Caco-2 (cell line): ENCODE results near the gene PPP1R3F. TPM values are rescaled to one million over a fixed set of nuclear protein-coding genes. Genes with fewer than 3 reads are reported as not detected.
"Not testable (repeated sequence)": the region's sequence is repeated elsewhere in the genome, so short reads cannot be mapped to it uniquely, and the experiment has no call there.

Source experiments
- BruUV-seq: library from RNA; stranded (reverse); fragments of 400-500 nt; replicated peaks from 2 replicates; lab custom pipeline; 2021; lab: Mats Ljungman, UMichigan
- CTCF ChIA-PET: fragments of 300-600 bp; sonication (Branson Sonifier 250); formaldehyde crosslinking; loops from one replicate; lab custom pipeline; 2022; ENCODE audit warnings: antibody characterized with exemption; lab: Charles Lee
- POLR2A ChIA-PET: fragments of 300-600 bp; sonication (Branson Sonifier 250); formaldehyde crosslinking; loops from one replicate; lab custom pipeline; 2022; ENCODE audit warnings: antibody characterized with exemption; lab: Charles Lee
- DNase-seq, 2 experiments: peaks; one replicate each; pipeline versions ENCODE4 v3.0.0 to v3.0.0-alpha.2; 2020 to 2022
- H3K27me3 ChIP-seq: replicated peaks from 2 replicates; pipeline ENCODE4 v1.6.0; 2011; ENCODE audit warnings: low read length; ENCODE audit not compliant: control insufficient read depth, insufficient read depth
- H3K36me3 ChIP-seq: 2 replicates; pipeline ENCODE4 v1.5.1; 2011; ENCODE audit warnings: low read length; ENCODE audit not compliant: control insufficient read depth, insufficient read depth
- H3K4me1 ChIP-seq: fragments of 250-450 bp; sonication (Bioruptor Pico); 2 replicates; pipeline ENCODE4 v1.5.1; 2020; ENCODE audit warnings: mild to moderate bottlenecking
- H3K4me3 ChIP-seq: 2 replicates; pipeline ENCODE4 v1.5.1; 2011; ENCODE audit warnings: low read depth, mild to moderate bottlenecking, control low read depth, low read length
- H3K9me3 ChIP-seq: fragments of 250-450 bp; sonication (Bioruptor Pico); 2 replicates; pipeline ENCODE4 v1.5.1; 2020; ENCODE audit warnings: mild to moderate bottlenecking, moderate library complexity
- H3K27ac Mint-ChIP-seq: one replicate; pipeline ENCODE4 v1.8.0; 2022; ENCODE audit warnings: mixed read lengths; ENCODE audit not compliant: unreplicated experiment
- H3K27me3 Mint-ChIP-seq: one replicate; pipeline ENCODE4 v1.8.0; 2022; ENCODE audit warnings: mixed read lengths; ENCODE audit not compliant: insufficient read depth, unreplicated experiment
- H3K36me3 Mint-ChIP-seq: one replicate; pipeline ENCODE4 v1.8.0; 2022; ENCODE audit warnings: mild to moderate bottlenecking, mixed read lengths; ENCODE audit not compliant: insufficient read depth, unreplicated experiment
- H3K4me1 Mint-ChIP-seq: one replicate; pipeline ENCODE4 v1.8.0; 2022; ENCODE audit warnings: low read depth, mixed read lengths; ENCODE audit not compliant: unreplicated experiment
- H3K4me3 Mint-ChIP-seq: one replicate; pipeline ENCODE4 v1.8.0; 2022; ENCODE audit warnings: mild to moderate bottlenecking, moderate library complexity, mixed read lengths; ENCODE audit not compliant: unreplicated experiment
- H3K9me3 Mint-ChIP-seq: one replicate; pipeline ENCODE4 v1.8.0; 2022; ENCODE audit warnings: mixed read lengths; ENCODE audit not compliant: unreplicated experiment
- intact Hi-C: fragments of 100-400 bp; cut with micrococcal nuclease; formaldehyde crosslinking; loops from one replicate; pipeline ENCODE4 v1.10.0; 2022; ENCODE audit not compliant: unreplicated experiment
- total RNA-seq: library from RNA; stranded (reverse); gene quantifications from 2 replicates; pipeline ENCODE4 v1.2.3, GENCODE V29; 2022
- TF ChIP-seq, protein P1 (sequence below), 2 experiments: fragments of 200-600 bp in 1 of 2; IDR thresholded peaks; 1 replicate in 1 of 2; 2 replicates in 1 of 2; pipeline versions ENCODE4 v1.5.1 to v1.8.0; 2011 to 2022; ENCODE audit warnings: antibody characterized with exemption in 1 of 2, control low read depth in 1 of 2, inconsistent platforms in 1 of 2, low read depth in 1 of 2, low read length in 1 of 2, mild to moderate bottlenecking in 1 of 2, moderate library complexity in 1 of 2; ENCODE audit not compliant: insufficient read depth in 1 of 2, severe bottlenecking in 1 of 2, unreplicated experiment in 1 of 2

Gene PPP1R3F
- total RNA-seq, 1 experiment from 2014 or later: 3.9 TPM

- intact Hi-C loops: no loop called here
These were observed 31.1 kb downstream of the PPP1R3F start for GRCh38 chrX:49300703-49301102.

DNA sequence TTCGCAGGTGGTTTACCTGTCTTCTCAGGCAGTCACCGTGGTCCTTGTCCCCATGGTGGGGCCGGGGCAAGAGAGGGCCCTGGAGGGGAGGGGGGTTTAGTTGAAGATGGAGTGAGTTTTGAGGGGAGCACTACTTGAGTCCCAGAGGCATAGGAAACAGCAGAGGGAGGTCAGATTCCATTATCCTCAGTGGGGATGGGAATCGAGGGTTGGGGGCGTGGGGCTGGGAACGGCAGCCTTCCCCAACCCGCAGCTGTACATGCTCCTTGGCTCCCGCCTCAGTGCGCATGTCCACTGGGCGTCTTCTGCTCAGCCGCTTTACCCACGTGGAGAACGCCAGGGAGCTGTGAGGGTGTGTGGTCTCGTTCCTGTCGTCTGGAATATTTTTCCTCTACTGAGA lies 33.8 kb downstream of the PPP1R3F start, which contains the start of gene GAGE10:
Gene GAGE10, plus strand, starts transcription at position 301 of the 400 bp plus-strand sequence. CDS start 1,214 bp downstream, outside the sequence.
- Histone ChIP-seq H3K27me3 (no peaks in the 10 kb centered on the region), H3K9me3 (no peaks in the 10 kb centered on the region), H3K36me3 (no peaks in the 10 kb centered on the region), H3K4me3 (no peak within 1 kb of the TSS), H3K4me1 (no peaks in the 10 kb centered on the region)
- no peak for DNase-seq
- intact Hi-C loops: no loop called here
- TF ChIP-seq, protein P1, sequence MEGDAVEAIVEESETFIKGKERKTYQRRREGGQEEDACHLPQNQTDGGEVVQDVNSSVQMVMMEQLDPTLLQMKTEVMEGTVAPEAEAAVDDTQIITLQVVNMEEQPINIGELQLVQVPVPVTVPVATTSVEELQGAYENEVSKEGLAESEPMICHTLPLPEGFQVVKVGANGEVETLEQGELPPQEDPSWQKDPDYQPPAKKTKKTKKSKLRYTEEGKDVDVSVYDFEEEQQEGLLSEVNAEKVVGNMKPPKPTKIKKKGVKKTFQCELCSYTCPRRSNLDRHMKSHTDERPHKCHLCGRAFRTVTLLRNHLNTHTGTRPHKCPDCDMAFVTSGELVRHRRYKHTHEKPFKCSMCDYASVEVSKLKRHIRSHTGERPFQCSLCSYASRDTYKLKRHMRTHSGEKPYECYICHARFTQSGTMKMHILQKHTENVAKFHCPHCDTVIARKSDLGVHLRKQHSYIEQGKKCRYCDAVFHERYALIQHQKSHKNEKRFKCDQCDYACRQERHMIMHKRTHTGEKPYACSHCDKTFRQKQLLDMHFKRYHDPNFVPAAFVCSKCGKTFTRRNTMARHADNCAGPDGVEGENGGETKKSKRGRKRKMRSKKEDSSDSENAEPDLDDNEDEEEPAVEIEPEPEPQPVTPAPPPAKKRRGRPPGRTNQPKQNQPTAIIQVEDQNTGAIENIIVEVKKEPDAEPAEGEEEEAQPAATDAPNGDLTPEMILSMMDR (IDR thresholded peaks at IDR 0.05; ENCODE audit: insufficient read depth in 1 of 2, low read depth in 1 of 2, low read length in 1 of 2, severe bottlenecking in 1 of 2, unreplicated experiment in 1 of 2): no peak
- H3K4me3 Mint-ChIP-seq: no peak within 1 kb of the TSS
- no peaks in the 10 kb centered on the region for H3K9me3 Mint-ChIP-seq
- no peaks in the 10 kb centered on the region for H3K27me3 Mint-ChIP-seq
- BruUV-seq: no TSS peak
- ChIA-PET CTCF (no interaction called here), POLR2A (no interaction called here)
- peaks cover under 1% of the 10 kb centered on the region for H3K4me1 Mint-ChIP-seq
- H3K36me3 Mint-ChIP-seq: peaks cover under 1% of the 10 kb centered on the region
- H3K27ac Mint-ChIP-seq: no peak within 1 kb of the TSS

More at GRCh38 chrX:49300703-49301102, 31.1 kb downstream of the PPP1R3F start:
- no peak overlapping the region for H3K4me3 Mint-ChIP-seq
- H3K9me3 Mint-ChIP-seq: no peaks in the 10 kb centered on the region
- no peaks in the 10 kb centered on the region for H3K36me3 ChIP-seq
- no peaks in the 10 kb centered on the region for H3K9me3 ChIP-seq
- no TSS peak for BruUV-seq
- no peak for DNase-seq
- H3K27me3 Mint-ChIP-seq: peaks cover 4% of the 10 kb centered on the region
- POLR2A ChIA-PET: no interaction called here
- TF ChIP-seq, protein P1 (IDR thresholded peaks at IDR 0.05; ENCODE audit: insufficient read depth in 1 of 2, low read depth in 1 of 2, low read length in 1 of 2, severe bottlenecking in 1 of 2, unreplicated experiment in 1 of 2): no peak
- no peaks in the 10 kb centered on the region for H3K27me3 ChIP-seq
- no peaks in the 10 kb centered on the region for H3K36me3 Mint-ChIP-seq
- H3K4me1 Mint-ChIP-seq: no peaks in the 10 kb centered on the region
- H3K4me1 ChIP-seq: no peaks in the 10 kb centered on the region
- no peak overlapping the region for H3K27ac Mint-ChIP-seq
- H3K4me3 ChIP-seq: no peak overlapping the region
- CTCF ChIA-PET: no interaction called here

DNA sequence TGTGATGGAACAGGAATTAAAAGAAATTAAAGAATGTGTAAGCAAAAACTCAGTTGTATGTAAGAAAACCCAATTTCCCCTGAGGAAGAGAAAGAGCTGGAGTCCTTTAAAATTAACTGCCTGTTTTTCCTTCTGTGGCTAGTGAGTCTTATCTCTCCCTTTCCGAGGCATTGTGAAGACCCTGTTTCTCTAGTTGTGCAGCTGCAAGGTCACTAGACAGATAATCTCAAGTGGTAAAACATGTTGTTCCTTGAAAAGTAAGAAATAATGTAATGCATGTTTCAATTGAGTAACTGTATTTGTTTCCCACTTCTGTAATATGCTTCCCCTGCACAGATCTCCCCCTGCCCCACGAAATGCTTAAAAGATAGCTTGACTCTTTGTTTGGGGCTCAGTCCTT lies 38.2 kb downstream of the PPP1R3F start:
- H3K36me3 ChIP-seq, H3K27me3 Mint-ChIP-seq, H3K4me1 ChIP-seq, H3K27ac Mint-ChIP-seq, DNase-seq, H3K4me3 ChIP-seq, H3K9me3 ChIP-seq, H3K27me3 ChIP-seq, H3K9me3 Mint-ChIP-seq, BruUV-seq, POLR2A ChIA-PET, intact Hi-C loops, CTCF ChIA-PET, H3K4me3 Mint-ChIP-seq: not testable (repeated sequence)
- Mint-ChIP-seq H3K4me1 (peaks cover 23% of the 10 kb centered on the region), H3K36me3 (peaks cover 14% of the 10 kb centered on the region)
